Keratinocyte (primary cell): ENCODE measurements around the gene REG4.

Source experiments
- CTCF ChIP-seq, 3 experiments: IDR thresholded peaks in 1 of 3; conservative IDR thresholded peaks in 1 of 3; optimal IDR thresholded peaks in 1 of 3; 2 replicates in 2 of 3; 3 replicates in 1 of 3; pipeline versions ENCODE3 to v1.5.1; 2011; ENCODE audit warnings: low read length in 3 of 3, mild to moderate bottlenecking in 3 of 3, moderate library complexity in 2 of 3, control low read depth in 1 of 3, inconsistent platforms in 1 of 3; ENCODE audit not compliant: insufficient read depth in 2 of 3; ENCODE audit errors: extremely low read depth in 1 of 3
- EZH2 ChIP-seq: IDR thresholded peaks from one replicate; pipeline ENCODE4 v1.6.1; 2012; ENCODE audit warnings: inconsistent platforms, mild to moderate bottlenecking, low read length, moderate library complexity

- no peak for TF ChIP-seq CTCF (optimal IDR thresholded peaks at IDR 0.05 in 1 of 3, IDR thresholded peaks at IDR 0.05 in 1 of 3, conservative IDR thresholded peaks at IDR 0.05 in 1 of 3; ENCODE audit: extremely low read depth in 1 of 3, insufficient read depth in 2 of 3, low read length in 3 of 3)
- no peak for TF ChIP-seq EZH2
Observed at GRCh38 chr1:119744598-119744942, 66.7 kb downstream of the REG4 start.
